PC-9 (cell line): Measurements from ENCODE around the gene STAT4. TPM values are rescaled to one million over a fixed set of nuclear protein-coding genes. Genes with fewer than 3 reads are reported as not detected.

Experiments used
- BruUV-seq: library from RNA; stranded (reverse); fragments of 400-500 nt; replicated peaks from 2 replicates; lab custom pipeline; 2021; lab: Mats Ljungman, UMichigan
- CTCF ChIA-PET: fragments of 300-600 bp; sonication (Branson Sonifier 250); formaldehyde crosslinking; loops from one replicate; lab custom pipeline; 2022; ENCODE audit warnings: antibody characterized with exemption; lab: Charles Lee
- POLR2A ChIA-PET: fragments of 300-600 bp; sonication (Branson Sonifier 250); formaldehyde crosslinking; loops from one replicate; lab custom pipeline; 2022; ENCODE audit warnings: antibody characterized with exemption; ENCODE audit not compliant: unreplicated experiment; lab: Charles Lee
- DNase-seq, 2 experiments: peaks; one replicate each; pipeline versions ENCODE4 v3.0.0 to v3.0.0-alpha.2; 2015 to 2022; ENCODE audit warnings: mixed read lengths in 1 of 2
- H2AFZ ChIP-seq: fragments of 200-600 bp; sonication (generic); 2 replicates; pipeline ENCODE4 v1.8.1; 2017; ENCODE audit warnings: antibody characterized with exemption
- H3F3A ChIP-seq: fragments of 200-600 bp; sonication (generic); 2 replicates; pipeline ENCODE4 v1.8.1; 2017; ENCODE audit warnings: antibody characterized with exemption, mild to moderate bottlenecking, low read depth; ENCODE audit not compliant: insufficient read depth
- H3K27ac ChIP-seq: fragments of 200-600 bp; sonication (generic); 2 replicates; pipeline ENCODE4 v1.6.1; 2016; ENCODE audit warnings: mixed run types
- H3K27me3 ChIP-seq: fragments of 200-600 bp; sonication (generic); 2 replicates; pipeline ENCODE4 v1.6.1; 2016; ENCODE audit warnings: low read depth, mixed run types; ENCODE audit not compliant: insufficient read depth
- H3K36me3 ChIP-seq: fragments of 200-600 bp; sonication (generic); 2 replicates; pipeline ENCODE4 v1.6.1; 2016; ENCODE audit warnings: low read depth, mixed run types
- H3K4me1 ChIP-seq: fragments of 200-600 bp; sonication (generic); replicated peaks from 2 replicates; pipeline ENCODE4 v1.6.1; 2016; ENCODE audit warnings: mixed run types; ENCODE audit not compliant: insufficient read depth
- H3K4me2 ChIP-seq: fragments of 200-600 bp; sonication (generic); 2 replicates; pipeline ENCODE4 v1.6.1; 2017; ENCODE audit warnings: mixed run types
- H3K4me3 ChIP-seq: fragments of 200-600 bp; sonication (generic); 2 replicates; pipeline ENCODE4 v1.6.1; 2016; ENCODE audit warnings: mixed run types
- H3K79me2 ChIP-seq: fragments of 200-600 bp; sonication (generic); 2 replicates; pipeline ENCODE4 v1.6.1; 2017; ENCODE audit warnings: low read depth, mixed run types
- H3K9me2 ChIP-seq: fragments of 200-600 bp; sonication (generic); 2 replicates; pipeline ENCODE4 v1.8.1; 2017; ENCODE audit warnings: mild to moderate bottlenecking; ENCODE audit not compliant: insufficient read depth
- H3K9me3 ChIP-seq: fragments of 200-600 bp; sonication (generic); 2 replicates; pipeline ENCODE4 v1.8.1; 2016; ENCODE audit warnings: low read depth; ENCODE audit not compliant: insufficient read depth
- H4K20me1 ChIP-seq: fragments of 200-600 bp; sonication (generic); 2 replicates; pipeline ENCODE4 v1.8.1; 2017; ENCODE audit not compliant: insufficient read depth
- CTCF ChIP-seq: fragments of 200-600 bp; sonication (generic); conservative IDR thresholded peaks from 2 replicates; pipeline ENCODE4 v1.6.1; 2017; ENCODE audit warnings: mixed run types, antibody characterized with exemption, mild to moderate bottlenecking, moderate library complexity
- EZH2 ChIP-seq: fragments of 200-600 bp; sonication (generic); IDR thresholded peaks from 2 replicates; pipeline ENCODE4 v1.8.0; 2017; ENCODE audit warnings: antibody characterized with exemption, low read depth
- intact Hi-C: fragments of 100-400 bp; cut with micrococcal nuclease; formaldehyde crosslinking; loops from one replicate; pipeline ENCODE4 v1.10.0; 2022; ENCODE audit not compliant: unreplicated experiment
- total RNA-seq: library from RNA; stranded (reverse); gene quantifications from 2 replicates; pipeline ENCODE4 v1.2.3, GENCODE V29; 2021

Gene STAT4
- total RNA-seq, 1 experiment from 2014 or later = 0.70 TPM

GRCh38 chr2:191128172-191128910 is 22.5 kb downstream of the STAT4 start:
- ChIA-PET CTCF (no interaction called here), POLR2A (no interaction called here)
- Histone ChIP-seq H3K79me2 (no peaks in the 10 kb centered on the region), H3K4me1 (no peaks in the 10 kb centered on the region), H3K9me2 (no peaks in the 10 kb centered on the region), H4K20me1 (no peaks in the 10 kb centered on the region), H3K9me3 (no peaks in the 10 kb centered on the region), H3F3A (no peaks in the 10 kb centered on the region), H2AFZ (no peak overlapping the region), H3K27me3 (no peaks in the 10 kb centered on the region), H3K27ac (no peak overlapping the region), H3K4me3 (no peak overlapping the region), H3K4me2 (no peak overlapping the region), H3K36me3 (no peaks in the 10 kb centered on the region)
- DNase-seq = no peak
- TF ChIP-seq CTCF (no peak), EZH2 (no peak)
- no TSS peak for BruUV-seq
- intact Hi-C loops = no loop called here

GRCh38 chr2:191127235-191127634 is 23.6 kb downstream of the STAT4 start:
- TF ChIP-seq CTCF = no peak
- Histone ChIP-seq H3K79me2 (no peaks in the 10 kb centered on the region), H3F3A (no peaks in the 10 kb centered on the region), H4K20me1 (no peaks in the 10 kb centered on the region), H3K27me3 (no peaks in the 10 kb centered on the region), H3K9me2 (no peaks in the 10 kb centered on the region), H3K4me2 (no peak overlapping the region), H3K36me3 (no peaks in the 10 kb centered on the region), H2AFZ (no peak overlapping the region), H3K27ac (no peak overlapping the region), H3K4me3 (no peak overlapping the region), H3K4me1 (no peaks in the 10 kb centered on the region), H3K9me3 (no peaks in the 10 kb centered on the region)
- CTCF ChIA-PET = no interaction called here
- intact Hi-C loops = no loop called here
- BruUV-seq = no TSS peak
- DNase-seq = no peak
- POLR2A ChIA-PET = no interaction called here

- DNase-seq = no peak
- H3K36me3 ChIP-seq = no peaks in the 10 kb centered on the region
- no TSS peak for BruUV-seq
- H2AFZ ChIP-seq = no peak overlapping the region
- intact Hi-C loops = no loop called here
- ChIA-PET CTCF (no interaction called here), POLR2A (no interaction called here)
- H3K4me2 ChIP-seq = no peak overlapping the region
- H3K4me3 ChIP-seq = no peak overlapping the region
- no peaks in the 10 kb centered on the region for H4K20me1 ChIP-seq
- no peaks in the 10 kb centered on the region for H3K4me1 ChIP-seq
- H3K27me3 ChIP-seq = no peaks in the 10 kb centered on the region
- H3K9me3 ChIP-seq = no peaks in the 10 kb centered on the region
- TF ChIP-seq CTCF = no peak
- TF ChIP-seq EZH2 = no peak
- no peaks in the 10 kb centered on the region for H3K79me2 ChIP-seq
- H3K27ac ChIP-seq = no peak overlapping the region
- no peaks in the 10 kb centered on the region for H3K9me2 ChIP-seq
- H3F3A ChIP-seq = no peaks in the 10 kb centered on the region
Measured at GRCh38 chr2:191126386-191127085, 24.3 kb downstream of the STAT4 start.
